HepG2 (cell line): ENCODE data around the gene SDC1. TPM values are rescaled to one million over a fixed set of nuclear protein-coding genes. Genes with fewer than 3 reads are reported as not detected.

Source experiments
- ATAC-seq: fragments of 200-7000 bp; cut with Tn5 transposase; 3 replicates; pipeline ENCODE4 v1.9.1; 2020; ENCODE audit warnings: mild to moderate bottlenecking, moderate library complexity
- BruUV-seq: library from RNA; stranded (reverse); fragments of 400-500 nt; replicated peaks from 2 replicates; lab custom pipeline; 2021; lab: Mats Ljungman, UMichigan
- CTCF ChIA-PET: fragments of 300-600 bp; formaldehyde crosslinking; extraction: SDS; loops from one replicate; lab custom pipeline; 2021; ENCODE audit warnings: low total read pairs, inconsistent platforms, low intra/inter-chr PET ratio; lab: Yijun Ruan, JAX
- POLR2A ChIA-PET: fragments of 350-600 bp; sonication (Branson Sonifier 250); formaldehyde crosslinking; loops from one replicate; lab custom pipeline; 2020; ENCODE audit warnings: antibody characterized with exemption, inconsistent platforms; lab: Yijun Ruan, JAX
- DNase-seq: peaks from one replicate; pipeline ENCODE4 v3.0.0-alpha.2; 2015; ENCODE audit warnings: low spot score
- FAIRE-seq: peaks from 3 replicates; lab custom pipeline; 2011; peaks lifted over from hg19 to GRCh38; lab: Jason Lieb, UNC
- H2AFZ ChIP-seq: one replicate; pipeline ENCODE4 v1.6.1; 2011; ENCODE audit warnings: low read length, inconsistent platforms
- H3K27ac ChIP-seq: fragments of 300-600 bp; 3 replicates; pipeline ENCODE4 v1.8.0; 2011; ENCODE audit warnings: mixed run types, mild to moderate bottlenecking, mixed read lengths, low read length, inconsistent platforms; ENCODE audit not compliant: insufficient read depth; ENCODE audit errors: extremely low read length
- H3K27me3 ChIP-seq, 2 experiments: fragments of 200-600 bp in 1 of 2; 2 replicates in 1 of 2; 3 replicates in 1 of 2; pipeline versions ENCODE4 v1.6.0 to v1.8.0; 2011; ENCODE audit warnings: low read length in 2 of 2, mild to moderate bottlenecking in 2 of 2, moderate library complexity in 2 of 2, inconsistent platforms in 1 of 2; ENCODE audit not compliant: insufficient read depth in 2 of 2, control insufficient read depth in 1 of 2
- H3K36me3 ChIP-seq, 2 experiments: fragments of 200-600 bp in 1 of 2; replicated peaks in 1 of 2; 2 replicates in 1 of 2; 3 replicates in 1 of 2; pipeline versions ENCODE4 v1.5.1 to v1.8.0; 2011; ENCODE audit warnings: low read length in 2 of 2, inconsistent platforms in 1 of 2; ENCODE audit not compliant: insufficient read depth in 2 of 2, control insufficient read depth in 1 of 2
- H3K4me1 ChIP-seq: 2 replicates; pipeline ENCODE4 v1.5.1; 2012; ENCODE audit warnings: low read length, inconsistent platforms; ENCODE audit not compliant: insufficient read depth
- H3K4me2 ChIP-seq: 2 replicates; pipeline ENCODE4 v1.6.0; 2011; ENCODE audit warnings: low read depth, low read length, inconsistent platforms
- H3K4me3 ChIP-seq, 3 experiments: fragments of 200-600 bp in 1 of 3; sonication (generic), shearing (Covaris generic) in 1 of 3; replicated peaks in 1 of 3; 2 replicates each; pipeline ENCODE4 v1.5.1; 2011 to 2016; ENCODE audit warnings: low read length in 3 of 3, inconsistent platforms in 2 of 3, low read depth in 2 of 3, mild to moderate bottlenecking in 2 of 3, control low read depth in 1 of 3, mixed read lengths in 1 of 3; ENCODE audit not compliant: insufficient read depth in 1 of 3
- H3K79me2 ChIP-seq: one replicate; pipeline ENCODE4 v1.6.1; 2011; ENCODE audit warnings: low read length, inconsistent platforms; ENCODE audit not compliant: insufficient read depth
- H3K9ac ChIP-seq: 2 replicates; pipeline ENCODE4 v1.6.0; 2011; ENCODE audit warnings: mild to moderate bottlenecking, low read depth, low read length, inconsistent platforms; ENCODE audit not compliant: insufficient read depth
- H3K9me3 ChIP-seq: 2 replicates; pipeline ENCODE4 v1.5.1; 2012; ENCODE audit warnings: mild to moderate bottlenecking, low read length
- H4K20me1 ChIP-seq: 2 replicates; pipeline ENCODE4 v1.6.0; 2011; ENCODE audit warnings: inconsistent platforms, mild to moderate bottlenecking, low read length, moderate library complexity; ENCODE audit not compliant: insufficient read depth
- ATF3 ChIP-seq: sonication (generic); formaldehyde crosslinking; IDR thresholded peaks from 2 replicates; pipeline ENCODE4 v1.4.0; 2020; ENCODE audit warnings: missing genetic modification reagents
- GTF2F1 ChIP-seq: fragments of 150-350 bp; IDR thresholded peaks from 2 replicates; pipeline ENCODE4 v1.6.1; 2014; ENCODE audit warnings: low read length
- IKZF4 ChIP-seq: sonication (generic); formaldehyde crosslinking; IDR thresholded peaks from 2 replicates; pipeline ENCODE4 v1.5.1; 2020; ENCODE audit warnings: borderline replicate concordance, mild to moderate bottlenecking, low read depth, missing genetic modification reagents; ENCODE audit errors: not compliant biosample characterization
- JUND ChIP-seq: sonication (generic); formaldehyde crosslinking; IDR thresholded peaks from 2 replicates; pipeline ENCODE4 v1.8.0; 2022; ENCODE audit warnings: mild to moderate bottlenecking, missing genetic modification reagents
- RBAK ChIP-seq: sonication (generic); formaldehyde crosslinking; IDR thresholded peaks from 2 replicates; pipeline ENCODE4 v1.5.1; 2020; ENCODE audit warnings: mild to moderate bottlenecking, missing genetic modification reagents
- RBFOX2 ChIP-seq: fragments of 200-400 bp; formaldehyde crosslinking; IDR thresholded peaks from 2 replicates; pipeline ENCODE4 v1.6.1; 2017; ENCODE audit warnings: low read depth, mild to moderate bottlenecking, low read length
- TAF15 ChIP-seq: fragments of 200-400 bp; formaldehyde crosslinking; IDR thresholded peaks from one replicate; pipeline ENCODE4 v1.6.1; 2018; ENCODE audit warnings: mild to moderate bottlenecking, low read depth, low read length; ENCODE audit not compliant: poor library complexity, severe bottlenecking
- TEAD2 ChIP-seq: sonication (generic); formaldehyde crosslinking; IDR thresholded peaks from 2 replicates; pipeline ENCODE4 v1.9.0; 2021; ENCODE audit warnings: missing genetic modification reagents
- TRIM22 ChIP-seq: fragments of 450-650 bp; IDR thresholded peaks from 2 replicates; pipeline ENCODE4 v1.6.1; 2017
- U2AF1 ChIP-seq: fragments of 200-400 bp; formaldehyde crosslinking; optimal IDR thresholded peaks from 2 replicates; pipeline ENCODE3; 2017; ENCODE audit warnings: mild to moderate bottlenecking, low read depth, low read length
- ZBTB2 ChIP-seq: sonication (generic); formaldehyde crosslinking; IDR thresholded peaks from 2 replicates; pipeline ENCODE4 v1.8.0; 2022; ENCODE audit warnings: low read depth, missing genetic modification reagents
- ZBTB42 ChIP-seq: sonication (generic); formaldehyde crosslinking; IDR thresholded peaks from 2 replicates; pipeline ENCODE4 v1.5.0; 2020; ENCODE audit warnings: mild to moderate bottlenecking, missing genetic modification reagents
- ZFP1 ChIP-seq: IDR thresholded peaks from 2 replicates; pipeline ENCODE4 v1.6.1; 2016
- ZFP91 ChIP-seq: sonication (generic); formaldehyde crosslinking; IDR thresholded peaks from 2 replicates; pipeline ENCODE4 v1.9.0; 2022; ENCODE audit warnings: missing genetic modification reagents, mild to moderate bottlenecking, borderline replicate concordance
- ZNF260 ChIP-seq: sonication (generic); formaldehyde crosslinking; IDR thresholded peaks from 2 replicates; pipeline ENCODE4 v1.4.0; 2020; ENCODE audit warnings: missing genetic modification reagents, low read depth, mild to moderate bottlenecking, borderline replicate concordance
- ZNF501 ChIP-seq: sonication (generic); formaldehyde crosslinking; IDR thresholded peaks from 2 replicates; pipeline ENCODE4 v1.5.1; 2020; ENCODE audit warnings: mild to moderate bottlenecking, moderate library complexity, missing genetic modification reagents
- ZNF558 ChIP-seq: sonication (generic); formaldehyde crosslinking; IDR thresholded peaks from 2 replicates; pipeline ENCODE4 v1.9.0; 2022; ENCODE audit warnings: mild to moderate bottlenecking, missing genetic modification reagents, borderline replicate concordance
- ZNF672 ChIP-seq: sonication (generic); formaldehyde crosslinking; IDR thresholded peaks from 2 replicates; pipeline ENCODE4 v1.8.1; 2022; ENCODE audit warnings: missing genetic modification reagents
- ZNF749 ChIP-seq: sonication (generic); formaldehyde crosslinking; IDR thresholded peaks from 2 replicates; pipeline ENCODE4 v1.8.0; 2022; ENCODE audit warnings: mild to moderate bottlenecking, missing genetic modification reagents, moderate library complexity, borderline replicate concordance
- ZNF780A ChIP-seq: sonication (generic); formaldehyde crosslinking; IDR thresholded peaks from 2 replicates; pipeline ENCODE4 v1.8.0; 2022; ENCODE audit warnings: mild to moderate bottlenecking, missing genetic modification reagents, moderate library complexity
- ZNF879 ChIP-seq: sonication (generic); formaldehyde crosslinking; IDR thresholded peaks from 2 replicates; pipeline ENCODE4 v1.8.1; 2023; ENCODE audit warnings: missing genetic modification reagents
- WGBS: methylation state at CpG from one replicate; pipeline ENCODE4 v1.1.6; 2017; ENCODE audit warnings: low lambda C conversion rate; 5-methylcytosine and 5-hydroxymethylcytosine counted together
- in situ Hi-C: cut with HindIII; loops from 2 replicates; pipeline ENCODE4 v1.10.0; 2017; ENCODE audit warnings: low pct_unique_long_range_greater_than_20kb; ENCODE audit not compliant: extremely low pct_ligation_motif_present
- intact Hi-C: fragments of 100-400 bp; cut with micrococcal nuclease; formaldehyde crosslinking; loops from one replicate; pipeline ENCODE4 v1.10.0; 2022; ENCODE audit not compliant: unreplicated experiment
- polyA plus RNA-seq, 8 experiments: library from polyadenylated mRNA; depleted of rRNA in 3 of 8; stranded (reverse) in 7 of 8; unstranded in 1 of 8; fragments of >200 nt; fragmentation: Illumina TruSeq in 4 of 8; extraction: Trizol in 4 of 8; gene quantifications; 2 replicates each; pipeline versions ENCODE4 v1.2.1 to v1.2.3, GENCODE V29; 2011 to 2016; ENCODE audit warnings: low read depth in 4 of 8, missing spikeins in 1 of 8, mixed read lengths in 1 of 8; ENCODE audit not compliant: insufficient read depth in 1 of 8
- total RNA-seq, 5 experiments: library from RNA; depleted of rRNA; stranded (reverse); fragments of >200 nt; fragmentation: Illumina TruSeq; extraction: Trizol; gene quantifications; 2 replicates each; pipeline ENCODE4 v1.2.3, GENCODE V29; 2016; ENCODE audit warnings: low read depth in 1 of 5

SDC1 gene
- total and polyA plus RNA-seq, 2 of the 13 experiments (the other 11 are each of a cell fraction or from before 2014, with no cell fraction given) = 108 to 119 TPM

- H3K4me2 ChIP-seq = peak overlapping the region; percentile 74
- peak overlapping the region in 1 of 3 experiments; percentile 51; a peak in 3 of 6 replicates for H3K4me3 ChIP-seq
- H2AFZ ChIP-seq = no peak overlapping the region
- 6% methylated on average over 2 of the region's 2 CpGs for WGBS
- H4K20me1 ChIP-seq = no peaks in the 10 kb centered on the region
- CTCF ChIA-PET = no interaction called here
- ATAC-seq (peak; percentile 15), DNase-seq (no peak), FAIRE-seq (no peak)
- intact Hi-C loops = loop anchor here (1.0 kb wide), 1 partner anchor 9 kb away; no protein-coding TSS in a partner anchor
- peaks cover 52% of the 10 kb centered on the region for H3K79me2 ChIP-seq
- H3K36me3 ChIP-seq = no peaks in the 10 kb centered on the region; a peak in 1 of 5 replicates
- H3K9me3 ChIP-seq = no peaks in the 10 kb centered on the region
- peak overlapping the region; percentile 83 for H3K27ac ChIP-seq
- BruUV-seq = TSS peak; percentile 24
- peaks cover 100% of the 10 kb centered on the region for H3K4me1 ChIP-seq
- peak overlapping the region; percentile 52 for H3K9ac ChIP-seq
- POLR2A ChIA-PET = interaction anchor here (0.9 to 3.3 kb wide), 8 partner anchors 9 to 163 kb away, joined by 3 to 59 read pairs (median 6); partner anchors contain the start of genes LAPTM4A and SDC1
- in situ Hi-C loops = no loop called here
- H3K27me3 ChIP-seq = no peaks in the 10 kb centered on the region
- TF ChIP-seq TEAD2 (CRISPR knock-in tag) (no peak), ZNF558 (CRISPR knock-in tag) (no peak; the same call in 1 of the 2 replicates), ZBTB2 (no peak; the same call in 1 of the 2 replicates), ZFP91 (CRISPR knock-in tag) (no peak), ZNF749 (no peak), TAF15 (no peak), IKZF4 (CRISPR knock-in tag) (no peak), ZNF780A (CRISPR knock-in tag) (0 out of 2 replicates have a peak, but pooled peaks have one; percentile 11), RBAK (CRISPR knock-in tag) (no peak), ZFP1 (CRISPR knock-in tag) (0 out of 2 replicates have a peak, but pooled peaks have one; percentile 15), TRIM22 (no peak), ZNF260 (CRISPR knock-in tag) (no peak), RBFOX2 (0 out of 2 replicates have a peak, but pooled peaks have one; percentile 8), JUND (CRISPR knock-in tag) (no peak), ZNF879 (CRISPR knock-in tag) (0 out of 2 replicates have a peak, but pooled peaks have one; percentile 59), U2AF1 (peak; percentile 23), ZNF672 (CRISPR knock-in tag) (no peak), GTF2F1 (no peak), ZNF501 (CRISPR knock-in tag) (no peak), ATF3 (CRISPR knock-in tag) (no peak), ZBTB42 (CRISPR knock-in tag) (no peak)
Observed at GRCh38 chr2:20214566-20215182, 10.3 kb downstream of the SDC1 start.
